Ectodermal cell (in vitro differentiated cells): ENCODE measurements around the gene TMEM121.

Experiments used
- H3K27ac ChIP-seq: 2 replicates; pipeline ENCODE4 v1.7.0; 2013; ENCODE audit warnings: mild to moderate bottlenecking, low read depth, low read length; ENCODE audit not compliant: insufficient read depth, poor library complexity, severe bottlenecking
- H3K27me3 ChIP-seq: 2 replicates; pipeline ENCODE4 v1.7.0; 2013; ENCODE audit warnings: mild to moderate bottlenecking, low read length; ENCODE audit not compliant: insufficient read depth, control insufficient read depth, poor library complexity, severe bottlenecking
- H3K36me3 ChIP-seq: one replicate; pipeline ENCODE4 v1.7.0; 2013; ENCODE audit warnings: low read length; ENCODE audit not compliant: control insufficient read depth, insufficient read depth
- H3K4me1 ChIP-seq: one replicate; pipeline ENCODE4 v1.7.0; 2013; ENCODE audit warnings: low read length; ENCODE audit not compliant: control insufficient read depth, insufficient read depth
- H3K4me3 ChIP-seq: 2 replicates; pipeline ENCODE4 v1.7.0; 2013; ENCODE audit warnings: low read depth, low read length, control low read depth; ENCODE audit not compliant: insufficient read depth
- H3K9me3 ChIP-seq: 2 replicates; pipeline ENCODE4 v1.7.0; 2013; ENCODE audit warnings: mild to moderate bottlenecking, low read length, moderate library complexity; ENCODE audit not compliant: control insufficient read depth
- WGBS, 2 experiments: methylation state at CpG; one replicate each; pipeline ENCODE4 v1.1.7; 2013; ENCODE audit warnings: missing lambda C conversion rate in 2 of 2; 5-methylcytosine and 5-hydroxymethylcytosine counted together

Gene TMEM121

GRCh38 chr14:105482486-105483110 lies 43.8 kb upstream of the TMEM121 start:
- peaks cover 61% of the 10 kb centered on the region for H3K4me1 ChIP-seq
- no peak overlapping the region for H3K27ac ChIP-seq
- H3K36me3 ChIP-seq, result no peaks in the 10 kb centered on the region
- H3K4me3 ChIP-seq, result no peak overlapping the region
- peaks cover 85% of the 10 kb centered on the region for H3K27me3 ChIP-seq
- H3K9me3 ChIP-seq, result no peaks in the 10 kb centered on the region
- WGBS, 2 experiments, result 89 to 93% methylated on average over 18 of the region's 18 CpGs

GRCh38 chr14:105483300-105484068 lies 42.9 kb upstream of the TMEM121 start:
- H3K9me3 ChIP-seq, result no peaks in the 10 kb centered on the region
- peaks cover 68% of the 10 kb centered on the region for H3K4me1 ChIP-seq
- 84% methylated on average over 18 of the region's 18 CpGs for WGBS, 2 experiments
- peaks cover 81% of the 10 kb centered on the region for H3K27me3 ChIP-seq
- no peak overlapping the region for H3K27ac ChIP-seq
- no peak overlapping the region for H3K4me3 ChIP-seq
- H3K36me3 ChIP-seq, result no peaks in the 10 kb centered on the region

- Histone ChIP-seq H3K4me1 (peaks cover 75% of the 10 kb centered on the region), H3K36me3 (no peaks in the 10 kb centered on the region), H3K27ac (no peak overlapping the region), H3K9me3 (no peaks in the 10 kb centered on the region), H3K27me3 (peaks cover 73% of the 10 kb centered on the region), H3K4me3 (no peak overlapping the region)
- 73 to 74% methylated on average over 20 of the region's 20 CpGs for WGBS, 2 experiments
These were observed 42.0 kb upstream of the TMEM121 start for GRCh38 chr14:105484069-105484996.

GRCh38 chr14:105484997-105485393 lies 41.4 kb upstream of the TMEM121 start:
- no peak overlapping the region for H3K27ac ChIP-seq
- H3K9me3 ChIP-seq, result no peaks in the 10 kb centered on the region
- peaks cover 66% of the 10 kb centered on the region for H3K27me3 ChIP-seq
- peaks cover 70% of the 10 kb centered on the region for H3K4me1 ChIP-seq
- H3K4me3 ChIP-seq, result no peak overlapping the region
- WGBS, 2 experiments, result 93 to 94% methylated on average over 16 of the region's 16 CpGs
- no peaks in the 10 kb centered on the region for H3K36me3 ChIP-seq

GRCh38 chr14:105485739-105486162 lies 40.6 kb upstream of the TMEM121 start:
- Histone ChIP-seq H3K27ac (no peak overlapping the region), H3K36me3 (no peaks in the 10 kb centered on the region), H3K9me3 (no peaks in the 10 kb centered on the region), H3K4me3 (no peak overlapping the region), H3K27me3 (peaks cover 58% of the 10 kb centered on the region), H3K4me1 (peaks cover 64% of the 10 kb centered on the region)
- 11 to 15% methylated on average over 12 of the region's 12 CpGs for WGBS, 2 experiments

- WGBS, 2 experiments, result 8 to 9% methylated on average over 56 of the region's 56 CpGs
- Histone ChIP-seq H3K4me1 (peaks cover 57% of the 10 kb centered on the region), H3K4me3 (peak within 1 kb of the TSS; percentile 52), H3K27me3 (peaks cover 52% of the 10 kb centered on the region), H3K36me3 (no peaks in the 10 kb centered on the region), H3K9me3 (no peaks in the 10 kb centered on the region), H3K27ac (no peak within 1 kb of the TSS)
These were observed 40.0 kb upstream of the TMEM121 start, which contains the start of gene CRIP1 for GRCh38 chr14:105486163-105486973. TSS of gene CRIP1 (plus strand) at chr14:105486886. CDS start at chr14:105487260, 374 bp downstream.

GRCh38 chr14:105486974-105487448 lies 39.4 kb upstream of the TMEM121 start:
- Histone ChIP-seq H3K4me1 (peaks cover 58% of the 10 kb centered on the region), H3K27ac (no peak overlapping the region), H3K4me3 (peak overlapping the region; percentile 52), H3K27me3 (peaks cover 46% of the 10 kb centered on the region), H3K36me3 (no peaks in the 10 kb centered on the region), H3K9me3 (no peaks in the 10 kb centered on the region)
- WGBS, 2 experiments, result 5% methylated on average over 45 of the region's 45 CpGs

GRCh38 chr14:105487449-105487985 lies 38.9 kb upstream of the TMEM121 start:
- Histone ChIP-seq H3K9me3 (no peaks in the 10 kb centered on the region), H3K27ac (no peak overlapping the region), H3K27me3 (peaks cover 41% of the 10 kb centered on the region), H3K36me3 (no peaks in the 10 kb centered on the region), H3K4me1 (peaks cover 59% of the 10 kb centered on the region), H3K4me3 (peak overlapping the region; percentile 52)
- 15 to 16% methylated on average over 48 of the region's 48 CpGs for WGBS, 2 experiments
